HepG2 (cell line): ENCODE measurements around the gene R3HDM4. TPM values are rescaled to one million over a fixed set of nuclear protein-coding genes. Genes with fewer than 3 reads are reported as not detected.

Experiments used
- AKAP8 ChIP-seq: sonication (generic); formaldehyde crosslinking; IDR thresholded peaks from 2 replicates; pipeline ENCODE4 v1.5.1; 2020; ENCODE audit warnings: mild to moderate bottlenecking, missing genetic modification reagents
- CENPX ChIP-seq: sonication (generic); formaldehyde crosslinking; IDR thresholded peaks from 2 replicates; pipeline ENCODE4 v1.9.0; 2021; ENCODE audit warnings: mild to moderate bottlenecking, missing genetic modification reagents, moderate library complexity
- CREB1 ChIP-seq, 2 experiments: fragments of 450-650 bp in 1 of 2; IDR thresholded peaks; 2 replicates each; pipeline ENCODE4 v1.6.1; 2016 to 2017; ENCODE audit warnings: control low read depth in 1 of 2, mild to moderate bottlenecking in 1 of 2, missing compliant biosample characterization in 1 of 2, missing genetic modification characterization in 1 of 2
- DR1 ChIP-seq: sonication (generic); formaldehyde crosslinking; IDR thresholded peaks from 2 replicates; pipeline ENCODE4 v1.8.0; 2021; ENCODE audit warnings: mild to moderate bottlenecking, missing genetic modification reagents, inconsistent platforms
- ELF4 ChIP-seq: sonication (generic); formaldehyde crosslinking; IDR thresholded peaks from 2 replicates; pipeline ENCODE4 v1.5.0; 2020; ENCODE audit warnings: missing genetic modification reagents, mild to moderate bottlenecking, moderate library complexity, borderline replicate concordance
- GATA4 ChIP-seq: sonication (generic); IDR thresholded peaks from 2 replicates; pipeline ENCODE4 v1.6.1; 2016; ENCODE audit warnings: antibody characterized with exemption, low read depth, borderline replicate concordance
- HMG20B ChIP-seq: conservative IDR thresholded peaks from 2 replicates; pipeline ENCODE4 v1.6.1; 2016; ENCODE audit warnings: missing genetic modification reagents, missing compliant biosample characterization
- MEIS1 ChIP-seq: sonication (generic); formaldehyde crosslinking; IDR thresholded peaks from 2 replicates; pipeline ENCODE4 v1.9.0; 2021; ENCODE audit warnings: mild to moderate bottlenecking, missing genetic modification reagents, moderate library complexity, borderline replicate concordance
- MXI1 ChIP-seq: IDR thresholded peaks from 3 replicates; pipeline ENCODE4 v1.6.1; 2012; ENCODE audit warnings: low read depth, low read length, inconsistent platforms, borderline replicate concordance
- NCOA5 ChIP-seq: sonication (generic); formaldehyde crosslinking; IDR thresholded peaks from 2 replicates; pipeline ENCODE4 v1.4.0; 2020; ENCODE audit warnings: missing genetic modification reagents
- SKI ChIP-seq: fragments of 450-650 bp; IDR thresholded peaks from one replicate; pipeline ENCODE4 v1.6.1; 2018; ENCODE audit warnings: mild to moderate bottlenecking; ENCODE audit not compliant: partially characterized antibody
- SMC3 ChIP-seq: IDR thresholded peaks from 2 replicates; pipeline ENCODE4 v1.6.1; 2011; ENCODE audit warnings: low read length, improper control_type of control experiment
- ZFP82 ChIP-seq: sonication (generic); formaldehyde crosslinking; IDR thresholded peaks from 2 replicates; pipeline ENCODE4 v1.5.1; 2020; ENCODE audit warnings: mild to moderate bottlenecking, missing genetic modification reagents, borderline replicate concordance
- ZMAT3 ChIP-seq: sonication (generic); formaldehyde crosslinking; conservative IDR thresholded peaks from 2 replicates; pipeline ENCODE4 v1.7.0; 2021; ENCODE audit warnings: missing genetic modification reagents
- ZMYM3 ChIP-seq: sonication (generic); formaldehyde crosslinking; IDR thresholded peaks from 2 replicates; pipeline ENCODE4 v1.5.1; 2020; ENCODE audit warnings: mild to moderate bottlenecking, missing genetic modification reagents
- ZNF124 ChIP-seq: sonication (generic); formaldehyde crosslinking; IDR thresholded peaks from 2 replicates; pipeline ENCODE4 v1.4.0; 2020; ENCODE audit warnings: missing genetic modification reagents
- ZNF235 ChIP-seq: sonication (generic); formaldehyde crosslinking; IDR thresholded peaks from 2 replicates; pipeline ENCODE4 v1.8.1; 2023; ENCODE audit warnings: mild to moderate bottlenecking, missing genetic modification reagents, borderline replicate concordance
- ZNF446 ChIP-seq: sonication (generic); formaldehyde crosslinking; IDR thresholded peaks from 2 replicates; pipeline ENCODE4 v1.5.0; 2020; ENCODE audit warnings: mild to moderate bottlenecking, missing genetic modification reagents
- ZNF556 ChIP-seq: sonication (generic); formaldehyde crosslinking; IDR thresholded peaks from 2 replicates; pipeline ENCODE4 v1.4.0; 2020; ENCODE audit warnings: mild to moderate bottlenecking, missing genetic modification reagents, borderline replicate concordance
- ZNF777 ChIP-seq: sonication (generic); formaldehyde crosslinking; IDR thresholded peaks from 2 replicates; pipeline ENCODE4 v1.4.0; 2020; ENCODE audit warnings: missing genetic modification reagents
- ZSCAN22 ChIP-seq: sonication (generic); formaldehyde crosslinking; IDR thresholded peaks from 2 replicates; pipeline ENCODE4 v1.4.0; 2020; ENCODE audit warnings: mild to moderate bottlenecking, missing genetic modification reagents
- polyA plus RNA-seq, 8 experiments: library from polyadenylated mRNA; depleted of rRNA in 3 of 8; stranded (reverse) in 7 of 8; unstranded in 1 of 8; fragments of >200 nt; fragmentation: Illumina TruSeq in 4 of 8; extraction: Trizol in 4 of 8; gene quantifications; 2 replicates each; pipeline versions ENCODE4 v1.2.1 to v1.2.3, GENCODE V29; 2011 to 2016; ENCODE audit warnings: low read depth in 4 of 8, missing spikeins in 1 of 8, mixed read lengths in 1 of 8; ENCODE audit not compliant: insufficient read depth in 1 of 8
- total RNA-seq, 5 experiments: library from RNA; depleted of rRNA; stranded (reverse); fragments of >200 nt; fragmentation: Illumina TruSeq; extraction: Trizol; gene quantifications; 2 replicates each; pipeline ENCODE4 v1.2.3, GENCODE V29; 2016; ENCODE audit warnings: low read depth in 1 of 5
- TF ChIP-seq, protein P1 (sequence below): sonication (generic); formaldehyde crosslinking; IDR thresholded peaks from 2 replicates; pipeline ENCODE4 v1.4.0; 2020; ENCODE audit warnings: mild to moderate bottlenecking, low read depth, missing genetic modification reagents
- TF ChIP-seq, protein P2 (sequence below): sonication (generic); formaldehyde crosslinking; IDR thresholded peaks from 2 replicates; pipeline ENCODE4 v1.8.0; 2023; ENCODE audit warnings: mild to moderate bottlenecking, missing genetic modification reagents
- TF ChIP-seq, protein P3 (sequence below): sonication (generic); formaldehyde crosslinking; conservative IDR thresholded peaks from 2 replicates; pipeline ENCODE4 v1.4.0; 2020; ENCODE audit warnings: missing genetic modification reagents

Gene R3HDM4
- total and polyA plus RNA-seq, 2 of the 13 experiments (the other 11 are each of a cell fraction or from before 2014, with no cell fraction given): 26.2 to 26.9 TPM

DNA sequence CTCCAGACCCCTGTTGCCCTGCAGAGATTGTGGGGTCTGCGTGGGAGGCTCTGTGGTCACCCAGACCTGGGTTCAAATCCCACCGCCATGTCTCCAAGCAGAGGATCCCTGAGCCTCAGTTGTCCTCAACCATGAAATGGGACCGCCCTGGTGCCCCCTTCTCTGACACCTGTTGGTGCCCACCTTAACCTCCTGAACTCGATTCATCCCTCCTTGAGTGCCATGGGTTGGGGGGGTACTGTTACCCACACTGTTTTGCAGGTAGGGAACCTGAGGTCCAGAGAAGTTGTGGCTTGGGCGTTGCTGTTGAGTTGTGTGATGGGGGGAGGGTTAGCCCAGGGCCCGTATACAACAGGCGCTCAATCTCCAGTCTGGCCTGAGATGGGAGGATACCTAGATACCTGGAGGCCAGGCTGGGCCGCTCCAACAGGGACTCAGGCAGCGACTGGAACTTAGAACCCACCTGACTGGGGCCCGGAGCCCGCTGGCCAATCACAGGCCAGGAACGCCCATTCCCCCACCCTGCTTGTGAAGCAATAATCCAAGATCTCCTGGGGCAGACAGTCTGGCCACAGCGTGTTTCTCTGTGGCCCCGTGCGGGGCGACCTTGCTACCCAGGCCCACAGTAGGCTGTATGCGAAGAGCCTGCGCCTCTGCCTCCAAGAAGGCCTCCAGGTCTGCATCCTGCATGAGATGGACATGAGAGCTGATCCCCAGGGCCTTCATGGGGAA is 15.6 kb upstream of the R3HDM4 start (continued):
- TF ChIP-seq, protein P1, sequence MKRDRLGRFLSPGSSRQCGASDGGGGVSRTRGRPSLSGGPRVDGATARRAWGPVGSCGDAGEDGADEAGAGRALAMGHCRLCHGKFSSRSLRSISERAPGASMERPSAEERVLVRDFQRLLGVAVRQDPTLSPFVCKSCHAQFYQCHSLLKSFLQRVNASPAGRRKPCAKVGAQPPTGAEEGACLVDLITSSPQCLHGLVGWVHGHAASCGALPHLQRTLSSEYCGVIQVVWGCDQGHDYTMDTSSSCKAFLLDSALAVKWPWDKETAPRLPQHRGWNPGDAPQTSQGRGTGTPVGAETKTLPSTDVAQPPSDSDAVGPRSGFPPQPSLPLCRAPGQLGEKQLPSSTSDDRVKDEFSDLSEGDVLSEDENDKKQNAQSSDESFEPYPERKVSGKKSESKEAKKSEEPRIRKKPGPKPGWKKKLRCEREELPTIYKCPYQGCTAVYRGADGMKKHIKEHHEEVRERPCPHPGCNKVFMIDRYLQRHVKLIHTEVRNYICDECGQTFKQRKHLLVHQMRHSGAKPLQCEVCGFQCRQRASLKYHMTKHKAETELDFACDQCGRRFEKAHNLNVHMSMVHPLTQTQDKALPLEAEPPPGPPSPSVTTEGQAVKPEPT (CRISPR knock-in tag): no peak
- TF ChIP-seq CENPX (CRISPR knock-in tag): no peak
- TF ChIP-seq NCOA5 (CRISPR knock-in tag): no peak
- TF ChIP-seq ZNF124: no peak
- no peak for TF ChIP-seq GATA4
- TF ChIP-seq ELF4 (CRISPR knock-in tag): no peak
- no peak for TF ChIP-seq ZNF235
- no peak for TF ChIP-seq MEIS1 (CRISPR knock-in tag)
- no peak for TF ChIP-seq ZNF556
- TF ChIP-seq, protein P2, sequence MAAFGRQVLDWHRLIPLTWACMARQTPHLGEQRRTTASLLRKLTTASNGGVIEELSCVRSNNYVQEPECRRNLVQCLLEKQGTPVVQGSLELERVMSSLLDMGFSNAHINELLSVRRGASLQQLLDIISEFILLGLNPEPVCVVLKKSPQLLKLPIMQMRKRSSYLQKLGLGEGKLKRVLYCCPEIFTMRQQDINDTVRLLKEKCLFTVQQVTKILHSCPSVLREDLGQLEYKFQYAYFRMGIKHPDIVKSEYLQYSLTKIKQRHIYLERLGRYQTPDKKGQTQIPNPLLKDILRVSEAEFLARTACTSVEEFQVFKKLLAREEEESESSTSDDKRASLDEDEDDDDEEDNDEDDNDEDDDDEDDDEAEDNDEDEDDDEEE (CRISPR knock-in tag): no peak
- no peak for TF ChIP-seq DR1 (CRISPR knock-in tag)
- TF ChIP-seq AKAP8: peak; percentile 90
- TF ChIP-seq ZNF777: no peak
- TF ChIP-seq CREB1 (IDR thresholded peaks at IDR 0.05): no peak
- no peak for TF ChIP-seq CREB1 (CRISPR knock-in tag; IDR thresholded peaks at IDR 0.05)
- TF ChIP-seq MXI1: no peak
- TF ChIP-seq ZFP82: no peak
- peak; percentile 51 for TF ChIP-seq ZMYM3 (CRISPR knock-in tag)
- TF ChIP-seq HMG20B (CRISPR knock-in tag): no peak
- TF ChIP-seq SMC3: no peak
- TF ChIP-seq ZSCAN22 (CRISPR knock-in tag): no peak
- TF ChIP-seq, protein P3, sequence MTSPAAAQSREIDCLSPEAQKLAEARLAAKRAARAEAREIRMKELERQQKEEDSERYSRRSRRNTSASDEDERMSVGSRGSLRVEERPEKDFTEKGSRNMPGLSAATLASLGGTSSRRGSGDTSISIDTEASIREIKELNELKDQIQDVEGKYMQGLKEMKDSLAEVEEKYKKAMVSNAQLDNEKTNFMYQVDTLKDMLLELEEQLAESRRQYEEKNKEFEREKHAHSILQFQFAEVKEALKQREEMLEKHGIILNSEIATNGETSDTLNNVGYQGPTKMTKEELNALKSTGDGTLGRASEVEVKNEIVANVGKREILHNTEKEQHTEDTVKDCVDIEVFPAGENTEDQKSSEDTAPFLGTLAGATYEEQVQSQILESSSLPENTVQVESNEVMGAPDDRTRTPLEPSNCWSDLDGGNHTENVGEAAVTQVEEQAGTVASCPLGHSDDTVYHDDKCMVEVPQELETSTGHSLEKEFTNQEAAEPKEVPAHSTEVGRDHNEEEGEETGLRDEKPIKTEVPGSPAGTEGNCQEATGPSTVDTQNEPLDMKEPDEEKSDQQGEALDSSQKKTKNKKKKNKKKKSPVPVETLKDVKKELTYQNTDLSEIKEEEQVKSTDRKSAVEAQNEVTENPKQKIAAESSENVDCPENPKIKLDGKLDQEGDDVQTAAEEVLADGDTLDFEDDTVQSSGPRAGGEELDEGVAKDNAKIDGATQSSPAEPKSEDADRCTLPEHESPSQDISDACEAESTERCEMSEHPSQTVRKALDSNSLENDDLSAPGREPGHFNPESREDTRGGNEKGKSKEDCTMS (CRISPR knock-in tag): no peak
- no peak for TF ChIP-seq ZMAT3 (CRISPR knock-in tag)
- TF ChIP-seq SKI: no peak
- TF ChIP-seq ZNF446 (CRISPR knock-in tag): no peak
